ENCODE measurements around the gene G3BP1.
"Not testable (repeated sequence)": the region's sequence is repeated elsewhere in the genome, so short reads cannot be mapped to it uniquely, and the experiment has no call there.

Gene G3BP1

DNA sequence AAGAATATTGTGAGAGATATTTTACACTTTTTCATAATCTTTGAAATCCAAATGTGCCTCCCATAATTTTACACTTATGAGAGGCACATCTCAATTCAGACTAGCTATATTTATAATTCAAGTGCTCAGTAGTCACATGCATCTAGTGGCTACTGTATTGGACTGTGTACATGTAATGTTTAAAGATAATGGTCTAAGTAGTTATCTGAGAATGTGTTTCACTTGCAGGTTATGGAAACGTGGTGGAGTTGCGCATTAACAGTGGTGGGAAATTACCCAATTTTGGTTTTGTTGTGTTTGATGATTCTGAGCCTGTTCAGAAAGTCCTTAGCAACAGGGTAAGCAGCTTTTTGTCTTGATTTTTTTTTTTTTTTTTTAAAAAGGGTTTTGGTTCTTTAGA, 28.8 kb downstream of the G3BP1 start:
- no peak for DNase-seq

DNA sequence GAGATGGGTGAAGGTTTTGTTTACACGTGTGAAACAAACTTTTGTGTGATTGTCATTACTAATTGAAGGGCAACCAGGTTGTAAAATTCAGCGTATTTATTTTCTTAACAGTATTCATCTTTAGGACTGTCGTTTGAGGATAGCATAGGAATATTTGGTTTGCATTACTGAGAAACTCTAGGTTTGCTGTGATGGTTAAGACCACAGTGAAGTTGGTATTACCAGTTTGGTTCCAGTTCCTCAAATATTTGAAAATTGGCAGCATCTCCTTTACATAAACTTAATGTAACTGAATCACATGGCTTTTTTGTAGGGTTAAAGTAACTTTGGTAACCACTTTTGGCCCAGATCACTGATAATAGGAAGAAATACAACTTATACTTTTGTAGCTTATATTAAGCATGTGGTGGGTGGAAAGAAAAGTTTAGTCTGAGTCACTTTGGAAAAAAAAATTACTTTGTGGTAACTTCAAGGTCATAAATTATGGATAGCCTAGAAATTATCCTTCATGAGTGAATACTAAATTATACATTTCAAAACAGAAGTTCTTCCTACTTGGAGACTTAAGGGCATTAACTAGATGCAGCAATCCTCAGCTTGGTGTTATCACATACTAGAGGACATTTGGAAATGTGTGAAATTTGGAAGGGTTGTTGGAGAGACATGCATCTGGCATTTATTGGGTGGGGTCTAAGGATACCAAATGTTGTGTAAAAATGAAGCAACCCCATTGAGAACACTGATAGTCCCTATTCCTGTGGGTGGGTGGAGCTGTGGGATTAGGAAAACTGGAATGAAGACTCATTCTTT, 33.9 kb downstream of the G3BP1 start:
- no peak for DNase-seq

- DNase-seq = no peak
These were observed 36.9 kb downstream of the G3BP1 start for GRCh38 chr5:151808451-151809169.

GRCh38 chr5:151810449-151810848, 38.7 kb downstream of the G3BP1 start:
- DNase-seq = no peak

- no peak for DNase-seq
These were observed 39.1 kb downstream of the G3BP1 start for GRCh38 chr5:151810897-151811296.

GRCh38 chr5:151811593-151812321, 40.0 kb downstream of the G3BP1 start:
- no peak for DNase-seq

DNA sequence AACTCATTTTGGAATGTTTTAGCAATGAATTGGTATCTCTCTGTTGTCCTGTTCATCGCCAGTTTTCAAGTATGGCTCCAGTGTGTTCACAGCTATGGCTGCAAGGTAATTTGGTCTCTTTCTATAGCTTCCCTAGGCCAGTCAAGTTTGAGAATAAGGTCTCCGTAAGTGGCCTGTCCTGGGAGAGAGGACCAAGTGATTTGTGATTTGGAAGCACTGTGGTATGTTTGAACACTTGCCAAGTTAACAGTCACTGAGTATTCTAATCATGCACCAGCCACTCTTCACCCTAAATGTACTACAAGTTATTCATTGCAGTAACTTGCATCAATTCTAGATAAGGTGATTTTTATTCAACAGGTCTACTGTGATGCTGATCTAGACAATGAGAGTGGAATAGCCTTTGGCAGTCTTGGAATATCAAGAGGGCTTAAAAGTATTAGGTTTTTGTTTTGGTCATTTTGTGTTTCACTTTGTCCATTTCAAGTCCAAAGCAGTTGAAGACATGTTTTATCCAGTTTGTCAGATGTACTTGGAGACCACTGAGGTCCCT, 41.1 kb downstream of the G3BP1 start:
- DNase-seq = no peak

DNA sequence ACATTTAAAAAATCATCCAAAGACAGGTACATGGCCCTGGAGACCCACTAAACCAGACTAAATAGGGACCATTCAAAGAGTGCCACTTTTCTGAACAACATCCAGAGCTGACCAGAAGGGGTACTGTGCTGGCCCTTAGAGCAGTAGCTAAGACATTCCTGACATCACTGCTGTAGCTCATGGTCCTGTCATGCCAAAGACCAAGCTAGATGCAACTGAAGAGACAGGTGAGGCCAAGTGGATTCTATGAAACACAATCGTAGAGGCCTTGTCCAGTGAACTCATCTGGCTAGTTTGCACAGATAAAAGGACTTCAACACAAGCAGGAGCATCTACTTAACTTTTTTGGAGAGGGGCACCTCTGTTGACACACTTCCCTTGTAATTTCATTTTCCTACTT, 43.3 kb downstream of the G3BP1 start:
- DNase-seq = no peak

DNA sequence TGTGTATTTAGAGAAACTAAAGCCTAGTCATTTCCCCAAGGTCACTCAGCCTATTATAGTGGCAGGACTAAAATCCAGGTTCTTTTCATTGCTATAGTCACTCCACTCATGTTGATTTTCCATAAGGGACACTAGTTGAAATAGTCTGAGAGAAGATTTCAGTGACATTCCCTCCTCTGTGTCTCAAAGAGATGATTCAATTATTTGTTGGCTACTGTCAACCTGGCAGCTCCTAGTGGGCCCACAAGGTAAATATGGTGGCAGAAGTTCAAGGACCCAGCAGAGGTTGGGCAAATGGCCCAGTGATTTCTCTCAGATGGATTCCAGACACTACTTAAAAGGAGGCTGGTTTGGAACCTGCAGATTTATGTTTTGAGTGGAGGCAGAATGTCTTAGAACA, 48.1 kb downstream of the G3BP1 start:
- DNase-seq = no peak

GRCh38 chr5:151820271-151820670, 48.5 kb downstream of the G3BP1 start:
- no peak for DNase-seq

DNA sequence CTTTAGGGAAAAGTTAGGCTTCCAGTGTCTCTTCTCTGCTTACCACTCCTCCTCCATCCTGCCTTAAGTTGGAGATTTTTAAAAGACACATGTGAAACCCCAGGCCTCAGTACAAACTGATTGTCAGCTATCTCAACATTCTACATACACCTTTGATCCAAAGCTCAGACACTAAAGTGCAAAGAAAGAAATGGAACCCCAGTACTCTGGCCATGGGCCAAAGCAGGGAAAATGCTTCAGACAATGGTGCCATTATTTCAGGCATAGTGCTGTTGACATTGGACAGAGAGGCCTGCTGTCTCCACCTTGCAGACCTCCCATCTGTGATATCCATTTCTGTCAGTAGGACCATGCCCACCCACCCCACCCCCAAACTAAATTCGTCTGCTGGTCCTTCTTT, 49.1 kb downstream of the G3BP1 start:
- no peak for DNase-seq

DNA sequence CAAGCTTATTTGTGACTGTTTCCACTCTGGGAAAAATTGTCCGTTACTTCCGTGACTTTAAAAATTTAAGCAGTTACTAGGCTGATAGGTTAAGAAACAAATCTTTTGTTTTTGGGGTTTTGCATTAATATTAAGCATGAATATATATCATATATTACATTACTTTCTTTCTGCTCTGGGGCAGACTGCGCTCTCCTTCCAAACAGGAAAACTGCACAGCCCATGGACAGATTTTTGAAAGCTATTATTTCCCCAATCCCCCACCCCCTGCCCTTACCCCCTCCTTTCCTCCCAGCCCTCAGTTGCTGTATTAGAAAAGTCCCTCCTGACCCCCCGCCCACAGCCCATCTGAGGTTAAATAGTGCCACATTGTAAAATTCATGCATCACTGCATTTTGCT, 50.4 kb downstream of the G3BP1 start:
- DNase-seq = no peak

- DNase-seq = peak; percentile 35
These were observed 53.7 kb downstream of the G3BP1 start for GRCh38 chr5:151825445-151825844.

DNA sequence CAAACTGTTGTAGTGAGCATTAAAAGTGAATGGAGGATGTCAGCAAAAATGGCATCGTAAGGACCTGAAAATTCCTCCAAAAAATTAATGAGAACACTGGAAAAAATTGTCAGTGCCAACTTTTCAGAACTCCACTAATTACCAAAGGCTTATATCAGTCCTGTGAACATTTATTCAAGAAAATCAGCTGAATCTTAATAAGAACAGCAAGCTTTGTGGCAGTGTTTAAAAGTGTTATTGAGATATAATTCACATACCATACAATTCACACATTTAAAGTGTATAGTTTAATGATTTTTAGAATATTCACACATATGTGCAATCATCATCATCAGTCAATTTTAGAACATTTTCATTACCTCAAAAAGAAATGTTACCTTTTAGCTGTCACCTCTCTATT, 57.6 kb downstream of the G3BP1 start:
- no peak for DNase-seq

GRCh38 chr5:151832843-151833242, 61.1 kb downstream of the G3BP1 start:
- not testable (repeated sequence) for DNase-seq

- no peak for DNase-seq
These were observed 75.0 kb downstream of the G3BP1 start for GRCh38 chr5:151846765-151847164.

DNA sequence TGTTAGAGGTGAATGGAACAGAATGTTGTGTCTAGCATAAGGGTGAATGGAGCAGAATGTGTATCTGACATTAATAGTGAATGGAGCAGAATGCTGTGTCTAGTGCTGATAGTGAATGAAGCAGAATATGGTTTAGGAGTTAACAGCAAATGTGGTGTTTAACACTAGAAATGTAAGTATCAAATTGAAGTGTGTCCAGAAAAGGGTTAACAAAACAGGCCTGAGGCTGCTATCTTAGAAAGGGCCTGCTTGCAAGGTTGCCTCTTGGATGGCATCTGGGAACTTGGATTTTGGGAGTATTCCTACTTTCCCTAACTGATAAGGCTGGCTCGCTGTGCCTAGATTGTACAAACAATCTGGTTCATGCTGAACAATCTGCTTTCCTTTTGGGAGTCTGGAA, 76.1 kb downstream of the G3BP1 start:
- DNase-seq = no peak

GRCh38 chr5:151855701-151856100, 83.9 kb downstream of the G3BP1 start:
- DNase-seq = no peak

- no peak for DNase-seq
These were observed 85.1 kb downstream of the G3BP1 start for GRCh38 chr5:151856861-151857260.

DNA sequence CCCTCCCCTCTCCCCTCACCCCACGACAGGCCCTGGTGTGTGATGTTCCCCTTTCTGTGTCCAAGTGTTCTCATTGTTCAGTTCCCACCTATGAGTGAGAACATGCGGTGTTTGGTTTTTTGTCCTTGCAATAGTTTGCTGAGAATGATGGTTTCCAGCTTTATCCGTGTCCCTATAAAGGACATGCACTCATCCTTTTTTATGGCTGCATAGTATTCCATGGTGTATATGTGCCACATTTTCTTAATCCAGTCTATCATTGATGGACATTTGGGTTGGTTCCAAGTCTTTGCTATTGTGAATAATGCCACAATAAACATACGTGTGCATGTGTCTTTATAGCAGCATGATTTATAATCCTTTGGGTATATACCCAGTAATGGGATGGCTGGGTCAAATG, 89.1 kb downstream of the G3BP1 start:
- DNase-seq = not testable (repeated sequence)

Measured in RPMI8226 (cell line).